ENCODE data around the gene RAB3GAP2.

- TF ChIP-seq CTCF (IDR thresholded peaks at IDR 0.05) (no peak), POLR2A (IDR thresholded peaks at IDR 0.05) (no peak)
These were observed 22.6 kb upstream of the RAB3GAP2 start for GRCh38 chr1:220294846-220295301.

Measured in esophagus squamous epithelium (tissue), 4 donors.